ENCODE results near the gene ATP11B.

DNA sequence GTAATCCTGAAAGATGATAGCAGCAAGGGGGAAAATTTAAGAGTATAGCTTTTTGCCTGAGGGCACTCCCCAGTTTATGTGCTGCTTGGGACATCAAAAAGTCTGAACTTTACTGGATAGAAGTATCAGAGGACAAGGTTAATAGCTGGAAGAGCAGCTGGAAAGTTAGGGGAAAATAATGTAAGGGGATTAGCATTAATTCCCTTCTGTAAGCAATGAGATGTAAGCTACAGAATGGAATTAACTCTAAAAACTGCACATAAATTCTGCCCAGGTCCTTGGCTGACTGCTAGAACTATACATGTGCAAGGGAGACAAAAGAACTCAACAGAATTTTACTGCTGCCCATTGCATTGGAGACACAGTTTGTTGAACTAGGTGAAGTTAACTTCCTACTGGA lies 55.6 kb downstream of the ATP11B start:
- TF ChIP-seq, protein P1, sequence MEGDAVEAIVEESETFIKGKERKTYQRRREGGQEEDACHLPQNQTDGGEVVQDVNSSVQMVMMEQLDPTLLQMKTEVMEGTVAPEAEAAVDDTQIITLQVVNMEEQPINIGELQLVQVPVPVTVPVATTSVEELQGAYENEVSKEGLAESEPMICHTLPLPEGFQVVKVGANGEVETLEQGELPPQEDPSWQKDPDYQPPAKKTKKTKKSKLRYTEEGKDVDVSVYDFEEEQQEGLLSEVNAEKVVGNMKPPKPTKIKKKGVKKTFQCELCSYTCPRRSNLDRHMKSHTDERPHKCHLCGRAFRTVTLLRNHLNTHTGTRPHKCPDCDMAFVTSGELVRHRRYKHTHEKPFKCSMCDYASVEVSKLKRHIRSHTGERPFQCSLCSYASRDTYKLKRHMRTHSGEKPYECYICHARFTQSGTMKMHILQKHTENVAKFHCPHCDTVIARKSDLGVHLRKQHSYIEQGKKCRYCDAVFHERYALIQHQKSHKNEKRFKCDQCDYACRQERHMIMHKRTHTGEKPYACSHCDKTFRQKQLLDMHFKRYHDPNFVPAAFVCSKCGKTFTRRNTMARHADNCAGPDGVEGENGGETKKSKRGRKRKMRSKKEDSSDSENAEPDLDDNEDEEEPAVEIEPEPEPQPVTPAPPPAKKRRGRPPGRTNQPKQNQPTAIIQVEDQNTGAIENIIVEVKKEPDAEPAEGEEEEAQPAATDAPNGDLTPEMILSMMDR (IDR thresholded peaks at IDR 0.05; ENCODE audit: poor library complexity), result no peak
- TF ChIP-seq EZH2 (IDR thresholded peaks at IDR 0.05; ENCODE audit: borderline replicate concordance) (no peak), EZH2phosphoT487 (IDR thresholded peaks at IDR 0.05; ENCODE audit: low read depth, severe bottlenecking, unreplicated experiment) (no peak)

Measured in hepatocyte (in vitro differentiated cells).